ENCODE measurements around the gene MARVELD1. TPM values are rescaled to one million over a fixed set of nuclear protein-coding genes. Genes with fewer than 3 reads are reported as not detected.

Gene MARVELD1
- total RNA-seq, 1 donor from 2014 or later: 0.31 TPM

DNA sequence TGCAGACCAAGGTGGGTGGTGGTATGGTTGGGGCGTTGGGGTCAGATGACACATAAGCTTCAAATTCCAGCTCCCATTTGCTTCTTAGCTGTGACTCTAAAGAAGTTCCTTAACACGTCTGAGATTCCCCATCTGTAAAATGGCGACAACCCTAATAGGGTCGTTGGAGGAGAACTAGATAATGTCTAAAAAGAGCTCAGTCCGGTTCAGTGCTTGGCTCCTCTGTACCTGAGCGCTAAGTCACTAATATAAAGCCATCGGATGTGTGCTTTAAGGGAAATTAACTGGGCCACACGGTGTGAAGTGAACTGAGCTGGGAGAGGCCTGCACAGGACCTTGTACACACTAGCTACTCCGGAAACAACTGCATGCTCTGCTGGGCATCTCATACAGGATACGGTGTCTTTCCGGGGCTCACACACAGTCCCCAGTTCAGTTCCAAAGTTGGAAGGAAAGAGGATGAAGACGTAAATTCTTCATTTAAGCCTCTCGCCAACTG, 22.9 kb downstream of the MARVELD1 start:
- H3K27ac Mint-ChIP-seq: peak overlapping the region; percentile 97
- peaks cover 28% of the 10 kb centered on the region for H3K36me3 Mint-ChIP-seq (ENCODE audit: low read depth)
- intact Hi-C loops (cut with micrococcal nuclease): loop anchor here (2.0 to 10.0 kb wide), 4 partner anchors 22 to 711 kb away; partner anchors contain the start of genes HPS1, MMS19, MORN4 and UBTD1
- no peak for TF ChIP-seq CTCF (IDR thresholded peaks at IDR 0.05)
- POLR2A ChIA-PET: interaction anchor here (0.6 to 2.1 kb wide), 20 partner anchors 9 to 1884 kb away, joined by 3 to 44 read pairs (median 4); partner anchors contain the start of genes AVPI1, GOT1, MARVELD1 and PI4K2A
- H3K27me3 Mint-ChIP-seq: peaks cover 1% of the 10 kb centered on the region
- DNase-seq: no peak
- CTCF ChIA-PET: interaction anchor here (0.6 to 3.4 kb wide), 8 partner anchors 27 to 457 kb away, joined by 3 to 21 read pairs (median 6); partner anchors contain the start of gene AVPI1
- peak; percentile 20 for ATAC-seq (ENCODE audit: low read depth)
- H3K4me3 Mint-ChIP-seq: peak overlapping the region; percentile 97
- H3K4me1 Mint-ChIP-seq: peaks cover 44% of the 10 kb centered on the region
- no peaks in the 10 kb centered on the region for H3K9me3 Mint-ChIP-seq

DNA sequence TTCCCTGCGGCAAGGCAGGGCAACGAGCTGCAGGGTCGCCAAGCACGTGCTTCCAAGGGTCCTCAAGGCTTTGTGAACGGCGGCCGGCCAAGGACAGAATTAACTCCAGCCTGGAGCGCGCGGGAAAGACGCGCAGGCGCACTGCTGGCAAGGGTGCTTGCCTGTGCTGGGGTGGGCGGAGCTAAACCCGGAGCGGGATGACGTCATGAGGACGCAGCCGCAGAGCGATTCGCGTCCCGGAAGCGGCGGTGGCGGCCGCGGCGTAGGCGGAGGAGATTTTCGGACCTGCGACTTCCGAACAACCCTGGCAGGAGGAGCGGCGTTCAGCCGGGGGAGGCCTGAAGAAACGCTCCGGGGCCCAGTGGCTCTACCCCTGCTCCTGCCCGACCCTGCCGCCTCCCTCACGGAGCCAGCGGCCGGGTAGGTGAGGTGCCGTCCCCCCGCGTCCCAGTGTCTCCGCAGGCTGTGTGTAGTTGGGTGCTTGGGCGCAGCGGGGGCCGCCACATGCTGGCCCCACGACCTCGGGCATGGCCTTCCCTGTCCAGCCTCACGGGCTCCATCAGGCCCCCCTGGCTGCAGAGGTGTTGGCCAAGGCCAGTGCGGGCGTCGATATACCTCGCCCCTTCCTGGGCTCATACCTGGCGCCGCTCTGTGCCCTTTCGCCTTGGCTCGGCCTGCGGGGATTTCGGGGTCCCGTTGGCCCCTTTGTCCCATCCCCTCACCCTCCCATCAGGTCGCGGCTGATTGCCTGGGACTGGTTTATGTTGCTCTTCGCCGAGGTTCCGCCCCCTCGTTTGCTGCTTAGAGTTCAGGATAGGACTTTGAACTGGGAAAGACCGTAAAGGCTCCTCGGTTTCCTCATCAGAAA, 23.6 kb downstream of the MARVELD1 start, which contains the start of gene ZFYVE27:
TSS of gene ZFYVE27 (plus strand) at position 227 of the 868 bp plus-strand sequence. CDS start 1,350 bp downstream, outside the sequence.
- Mint-ChIP-seq H3K27me3 (no peaks in the 10 kb centered on the region), H3K4me3 (peak within 1 kb of the TSS; percentile 97), H3K36me3 (ENCODE audit: low read depth) (peaks cover 29% of the 10 kb centered on the region), H3K9me3 (no peaks in the 10 kb centered on the region), H3K4me1 (peaks cover 47% of the 10 kb centered on the region), H3K27ac (peak within 1 kb of the TSS; percentile 97)
- intact Hi-C loops (cut with micrococcal nuclease): loop anchor here (1.0 to 10.0 kb wide), 6 partner anchors 22 to 710 kb away; partner anchors contain the start of genes AVPI1, HPS1, MMS19 and MORN4
- POLR2A ChIA-PET: interaction anchor here (0.6 to 2.1 kb wide), 20 partner anchors 10 to 1884 kb away, joined by 3 to 44 read pairs (median 4); partner anchors contain the start of genes AVPI1, GOT1, MARVELD1 and PI4K2A
- ATAC-seq (ENCODE audit: low read depth): peak; percentile 90
- TF ChIP-seq CTCF (IDR thresholded peaks at IDR 0.05): no peak
- peak; percentile 94 for DNase-seq
- CTCF ChIA-PET: interaction anchor here (0.6 to 3.4 kb wide), 8 partner anchors 28 to 458 kb away, joined by 3 to 21 read pairs (median 6); partner anchors contain the start of gene AVPI1

- DNase-seq: no peak
- intact Hi-C loops (cut with micrococcal nuclease): loop anchor here (1.0 to 10.0 kb wide), 6 partner anchors 23 to 709 kb away; partner anchors contain the start of genes AVPI1, HPS1, MMS19 and MORN4
- POLR2A ChIA-PET: no interaction called here
- H3K9me3 Mint-ChIP-seq: no peaks in the 10 kb centered on the region
- TF ChIP-seq CTCF (IDR thresholded peaks at IDR 0.05): no peak
- CTCF ChIA-PET: no interaction called here
- H3K4me1 Mint-ChIP-seq: peaks cover 47% of the 10 kb centered on the region
- H3K4me3 Mint-ChIP-seq: peak overlapping the region; percentile 97
- H3K36me3 Mint-ChIP-seq (ENCODE audit: low read depth): peaks cover 31% of the 10 kb centered on the region
- no peak for ATAC-seq (ENCODE audit: low read depth)
- H3K27me3 Mint-ChIP-seq: no peaks in the 10 kb centered on the region
- H3K27ac Mint-ChIP-seq: peak overlapping the region; percentile 97
Observed at GRCh38 chr10:97737770-97738265, 24.3 kb downstream of the MARVELD1 start.

- intact Hi-C loops (cut with micrococcal nuclease): loop anchor here (5.0 to 10.0 kb wide), 2 partner anchors 244 to 709 kb away; partner anchors contain the start of genes HPS1, MMS19 and UBTD1
- CTCF ChIA-PET: no interaction called here
- Mint-ChIP-seq H3K4me3 (peak overlapping the region; percentile 97), H3K27me3 (no peaks in the 10 kb centered on the region), H3K4me1 (peaks cover 47% of the 10 kb centered on the region), H3K36me3 (ENCODE audit: low read depth) (peaks cover 38% of the 10 kb centered on the region), H3K27ac (peak overlapping the region; percentile 18), H3K9me3 (no peaks in the 10 kb centered on the region)
- ATAC-seq (ENCODE audit: low read depth) (no peak), DNase-seq (no peak)
- TF ChIP-seq CTCF (IDR thresholded peaks at IDR 0.05): no peak
- POLR2A ChIA-PET: interaction anchor here (0.6 kb wide), 1 partner anchor 84 kb away, joined by 7 read pairs; no protein-coding TSS in a partner anchor
Observed at GRCh38 chr10:97738616-97739015, 25.1 kb downstream of the MARVELD1 start.

Data from activated B cell treated with CpG ODN at 0.5 μM for 24 hours (primary cell).